GM12878 (cell line): ENCODE measurements around the gene TIPRL. TPM values are rescaled to one million over a fixed set of nuclear protein-coding genes. Genes with fewer than 3 reads are reported as not detected.

Source experiments
- BMI1 ChIP-seq: fragments of 450-650 bp; IDR thresholded peaks from 2 replicates; pipeline ENCODE4 v1.6.1; 2016; ENCODE audit warnings: mild to moderate bottlenecking, moderate library complexity, borderline replicate concordance
- CBFB ChIP-seq: IDR thresholded peaks from 2 replicates; pipeline ENCODE4 v1.6.1; 2016; ENCODE audit warnings: antibody characterized with exemption, low read depth
- EZH2 ChIP-seq: IDR thresholded peaks from 2 replicates; pipeline ENCODE4 v1.6.1; 2012; ENCODE audit warnings: low read depth, mild to moderate bottlenecking, control low read depth, inconsistent platforms, low read length, borderline replicate concordance; ENCODE audit not compliant: control insufficient read depth
- FOS ChIP-seq: IDR thresholded peaks from 3 replicates; pipeline ENCODE4 v1.6.1; 2011; ENCODE audit warnings: borderline replicate concordance; ENCODE audit not compliant: insufficient read length; ENCODE audit errors: extremely low read depth
- IKZF2 ChIP-seq, 2 experiments: fragments of 450-650 bp; IDR thresholded peaks; 2 replicates each; pipeline ENCODE4 v1.6.1; 2017; ENCODE audit warnings: mild to moderate bottlenecking in 2 of 2, moderate library complexity in 2 of 2
- JUNB ChIP-seq: IDR thresholded peaks from 2 replicates; pipeline ENCODE4 v1.6.1; 2016; ENCODE audit warnings: antibody characterized with exemption, mild to moderate bottlenecking
- JUND ChIP-seq: IDR thresholded peaks from 2 replicates; pipeline ENCODE4 v1.6.1; 2012; ENCODE audit warnings: low read depth, mild to moderate bottlenecking, low read length, improper control_type of control experiment, moderate library complexity
- MAX ChIP-seq: IDR thresholded peaks from 2 replicates; pipeline ENCODE4 v1.6.1; 2012; ENCODE audit warnings: low read depth, low read length, improper control_type of control experiment
- MTA2 ChIP-seq: fragments of 450-650 bp; IDR thresholded peaks from 2 replicates; pipeline ENCODE4 v1.6.1; 2016; ENCODE audit warnings: low read depth, mild to moderate bottlenecking, moderate library complexity
- NR2F1 ChIP-seq: fragments of 450-650 bp; conservative IDR thresholded peaks from 2 replicates; pipeline ENCODE4 v1.6.1; 2017; ENCODE audit warnings: mild to moderate bottlenecking
- NRF1 ChIP-seq: conservative IDR thresholded peaks from 2 replicates; pipeline ENCODE4 v1.6.1; 2011; ENCODE audit warnings: mild to moderate bottlenecking, low read depth, low read length, improper control_type of control experiment
- POLR2AphosphoS5 ChIP-seq: IDR thresholded peaks from 2 replicates; pipeline ENCODE4 v1.6.1; 2011; ENCODE audit warnings: mild to moderate bottlenecking, low read length, inconsistent platforms
- RCOR1 ChIP-seq: conservative IDR thresholded peaks from 2 replicates; pipeline ENCODE4 v1.6.1; 2012; ENCODE audit warnings: low read depth, low read length, improper control_type of control experiment
- SMARCA5 ChIP-seq: fragments of 450-650 bp; IDR thresholded peaks from 2 replicates; pipeline ENCODE4 v1.6.1; 2017; ENCODE audit warnings: mild to moderate bottlenecking
- TCF7 ChIP-seq: IDR thresholded peaks from 2 replicates; pipeline ENCODE4 v1.6.1; 2014; ENCODE audit warnings: antibody characterized with exemption, borderline replicate concordance
- WRNIP1 ChIP-seq: IDR thresholded peaks from 2 replicates; pipeline ENCODE4 v1.6.1; 2011; ENCODE audit warnings: low read depth, low read length, improper control_type of control experiment, borderline replicate concordance
- ZBED1 ChIP-seq: IDR thresholded peaks from 2 replicates; pipeline ENCODE4 v1.6.1; 2016; ENCODE audit warnings: borderline replicate concordance
- ZBTB4 ChIP-seq: fragments of 450-650 bp; formaldehyde crosslinking; IDR thresholded peaks from 2 replicates; pipeline ENCODE4 v1.4.0; 2022; ENCODE audit warnings: mild to moderate bottlenecking, moderate library complexity
- ZNF207 ChIP-seq: fragments of 450-650 bp; IDR thresholded peaks from 2 replicates; pipeline ENCODE4 v1.6.1; 2014; ENCODE audit warnings: antibody characterized with exemption, mild to moderate bottlenecking, borderline replicate concordance
- ZNF592 ChIP-seq: fragments of 450-650 bp; IDR thresholded peaks from 2 replicates; pipeline ENCODE4 v1.6.1; 2017; ENCODE audit warnings: mild to moderate bottlenecking, moderate library complexity
- ZNF622 ChIP-seq: fragments of 450-650 bp; IDR thresholded peaks from 2 replicates; pipeline ENCODE4 v1.6.1; 2017; ENCODE audit warnings: mild to moderate bottlenecking, inconsistent platforms
- polyA plus RNA-seq, 11 experiments: library from polyadenylated mRNA; depleted of rRNA in 4 of 11; unstranded in 6 of 11; stranded (reverse) in 5 of 11; fragments of >200 nt; fragmentation: Nextera tagmentation in 4 of 11; fragmentation: Illumina TruSeq in 1 of 11; extraction: Ambion mirVana in 4 of 11; extraction: Trizol in 1 of 11; gene quantifications; 1 replicate in 1 of 11; 2 replicates in 10 of 11; pipeline versions ENCODE4 v1.2.1 to v1.2.3, GENCODE V29; 2011 to 2016; ENCODE audit warnings: inconsistent platforms in 2 of 11, missing spikeins in 2 of 11, low read depth in 1 of 11
- total RNA-seq, 4 experiments: library from RNA; depleted of rRNA in 3 of 4; stranded (reverse); fragments of >200 nt in 3 of 4; fragmentation: Illumina TruSeq in 1 of 4; extraction: Trizol in 1 of 4; gene quantifications; 2 replicates each; pipeline versions ENCODE4 v1.2.1 to v1.2.3, GENCODE V29; 2013 to 2021

The TIPRL gene
- total and polyA plus RNA-seq, 10 of the 15 experiments (the other 5 are each of a cell fraction or from before 2014, with no cell fraction given) = 36.4 to 72.1 (median 49.9) TPM

- TF ChIP-seq WRNIP1 (no peak), CBFB (peak; percentile 29; the same call in 1 of the 2 replicates), ZNF622 (no peak), NRF1 (no peak), MTA2 (0 out of 2 replicates have a peak, but pooled peaks have one; percentile 25), JUNB (no peak), MAX (peak; percentile 92), POLR2AphosphoS5 (peak; percentile 78), EZH2 (no peak), JUND (no peak), FOS (no peak), ZBED1 (0 out of 2 replicates have a peak, but pooled peaks have one; percentile 34), TCF7 (no peak), ZBTB4 (CRISPR knock-in tag) (no peak), NR2F1 (0 out of 2 replicates have a peak, but pooled peaks have one; percentile 24), SMARCA5 (peak; percentile 56; the same call in 1 of the 2 replicates), IKZF2 (IDR thresholded peaks at IDR 0.05) (peak; percentile 37 to 38; a peak in 1 of 4 replicates), ZNF592 (peak; percentile 92), BMI1 (no peak), ZNF207 (0 out of 2 replicates have a peak, but pooled peaks have one; percentile 64), RCOR1 (no peak)
Observed at GRCh38 chr1:168225476-168226190, 46.9 kb downstream of the TIPRL start, which contains the start of gene SFT2D2 (continued).
